Ishikawa (cell line): ENCODE data around the gene COPS9.

Experiments used
- CEBPB ChIP-seq: IDR thresholded peaks from 2 replicates; pipeline ENCODE4 v1.6.1; 2012
- CREB1 ChIP-seq: IDR thresholded peaks from 2 replicates; pipeline ENCODE4 v1.6.1; 2012; ENCODE audit warnings: low read depth
- EGR1 ChIP-seq: IDR thresholded peaks from 2 replicates; pipeline ENCODE4 v1.6.1; 2012
- EP300 ChIP-seq: IDR thresholded peaks from 2 replicates; pipeline ENCODE4 v1.6.1; 2012; ENCODE audit warnings: borderline replicate concordance
- FOXM1 ChIP-seq: IDR thresholded peaks from 2 replicates; pipeline ENCODE4 v1.6.1; 2012; ENCODE audit warnings: low read depth, borderline replicate concordance
- MAX ChIP-seq: IDR thresholded peaks from 2 replicates; pipeline ENCODE4 v1.6.1; 2012
- NFIC ChIP-seq: IDR thresholded peaks from 2 replicates; pipeline ENCODE4 v1.6.1; 2012
- RAD21 ChIP-seq: IDR thresholded peaks from 2 replicates; pipeline ENCODE4 v1.6.1; 2012; ENCODE audit warnings: low read depth
- REST ChIP-seq: IDR thresholded peaks from 2 replicates; pipeline ENCODE4 v1.6.1; 2012; ENCODE audit warnings: low read depth, mild to moderate bottlenecking
- TAF1 ChIP-seq: IDR thresholded peaks from 2 replicates; pipeline ENCODE4 v1.6.1; 2012; ENCODE audit warnings: low read depth, mild to moderate bottlenecking
- TCF12 ChIP-seq: IDR thresholded peaks from 2 replicates; pipeline ENCODE4 v1.6.1; 2012; ENCODE audit warnings: low read depth
- TEAD4 ChIP-seq: IDR thresholded peaks from 2 replicates; pipeline ENCODE4 v1.6.1; 2012
- USF1 ChIP-seq: IDR thresholded peaks from 2 replicates; pipeline ENCODE4 v1.6.1; 2012
- YY1 ChIP-seq: IDR thresholded peaks from 2 replicates; pipeline ENCODE4 v1.6.1; 2012; ENCODE audit warnings: low read depth
- ZBTB7A ChIP-seq: IDR thresholded peaks from 2 replicates; pipeline ENCODE4 v1.6.1; 2012; ENCODE audit warnings: low read depth

The COPS9 gene

GRCh38 chr2:240105982-240106381 lies 30.1 kb downstream of the COPS9 start:
- TF ChIP-seq FOXM1 (no peak), RAD21 (no peak), TCF12 (no peak), YY1 (no peak), USF1 (no peak), CREB1 (no peak), EP300 (no peak), EGR1 (no peak), NFIC (no peak), ZBTB7A (no peak), TEAD4 (no peak), REST (no peak)

- TF ChIP-seq TEAD4 (no peak), TAF1 (no peak), EGR1 (no peak), CEBPB (no peak), CREB1 (no peak), TCF12 (no peak)
These were observed 33.0 kb downstream of the COPS9 start for GRCh38 chr2:240103136-240103535.

- TF ChIP-seq ZBTB7A (no peak), REST (no peak), USF1 (no peak), TEAD4 (no peak), EGR1 (no peak), TCF12 (no peak), TAF1 (no peak), NFIC (no peak), CREB1 (no peak), MAX (no peak), CEBPB (no peak), RAD21 (no peak), EP300 (no peak), YY1 (no peak), FOXM1 (no peak)
These were observed 37.8 kb downstream of the COPS9 start for GRCh38 chr2:240098349-240098748.

GRCh38 chr2:240095556-240096523 lies 40.3 kb downstream of the COPS9 start:
- TF ChIP-seq NFIC (no peak), REST (no peak), MAX (no peak), USF1 (no peak), YY1 (no peak), CEBPB (no peak), TCF12 (no peak), CREB1 (no peak)
